Trophoblast cell (in vitro differentiated cells and primary cell): Measurements from ENCODE around the gene FRMD1.

ENCODE experiments used
- DNase-seq, 2 donors: peaks; one replicate each; pipeline ENCODE4 v3.0.0-alpha.2; 2016
- H2AFZ ChIP-seq: 2 replicates; pipeline ENCODE4 v1.6.1; 2013; ENCODE audit warnings: low read length, moderate library complexity, mild to moderate bottlenecking; ENCODE audit not compliant: insufficient read depth, poor library complexity
- H2AK5ac ChIP-seq: 2 replicates; pipeline ENCODE4 v1.6.1; 2013; ENCODE audit warnings: mild to moderate bottlenecking, low read length
- H2BK120ac ChIP-seq: 2 replicates; pipeline ENCODE4 v1.6.1; 2013; ENCODE audit warnings: low read length, mild to moderate bottlenecking, moderate library complexity; ENCODE audit not compliant: insufficient read depth, poor library complexity
- H2BK12ac ChIP-seq: 2 replicates; pipeline ENCODE4 v1.6.1; 2013; ENCODE audit warnings: mild to moderate bottlenecking, low read length, moderate library complexity
- H2BK5ac ChIP-seq: 2 replicates; pipeline ENCODE4 v1.6.1; 2013; ENCODE audit warnings: low read length, low read depth, moderate library complexity, mild to moderate bottlenecking; ENCODE audit not compliant: poor library complexity
- H3K14ac ChIP-seq: 2 replicates; pipeline ENCODE4 v1.6.1; 2013; ENCODE audit warnings: mild to moderate bottlenecking, low read length
- H3K18ac ChIP-seq: 2 replicates; pipeline ENCODE4 v1.6.1; 2013; ENCODE audit warnings: mild to moderate bottlenecking, low read length
- H3K23ac ChIP-seq: 2 replicates; pipeline ENCODE4 v1.6.1; 2013; ENCODE audit warnings: low read length
- H3K27ac ChIP-seq: 2 replicates; pipeline ENCODE4 v1.5.1; 2013; ENCODE audit warnings: low read depth, mild to moderate bottlenecking, inconsistent platforms, low read length, moderate library complexity
- H3K27me3 ChIP-seq: 2 replicates; pipeline ENCODE4 v1.6.1; 2013; ENCODE audit warnings: inconsistent platforms, mild to moderate bottlenecking, low read length, moderate library complexity; ENCODE audit not compliant: insufficient read depth
- H3K36me3 ChIP-seq, 2 experiments: 1 replicate in 1 of 2; 2 replicates in 1 of 2; pipeline ENCODE4 v1.6.1; 2013; ENCODE audit warnings: low read length in 2 of 2, mild to moderate bottlenecking in 2 of 2, moderate library complexity in 1 of 2; ENCODE audit not compliant: insufficient read depth in 2 of 2, control insufficient read depth in 1 of 2
- H3K4ac ChIP-seq: 2 replicates; pipeline ENCODE4 v1.6.1; 2013; ENCODE audit warnings: low read depth, mild to moderate bottlenecking, low read length, moderate library complexity
- H3K4me1 ChIP-seq, 2 experiments: 1 replicate in 1 of 2; 2 replicates in 1 of 2; pipeline ENCODE4 v1.6.1; 2013; ENCODE audit warnings: low read length in 2 of 2, mild to moderate bottlenecking in 2 of 2, moderate library complexity in 1 of 2; ENCODE audit not compliant: insufficient read depth in 2 of 2, control insufficient read depth in 1 of 2
- H3K4me2 ChIP-seq: 2 replicates; pipeline ENCODE4 v1.6.1; 2013; ENCODE audit warnings: inconsistent platforms, mild to moderate bottlenecking, low read length, moderate library complexity
- H3K4me3 ChIP-seq: 2 replicates; pipeline ENCODE4 v1.5.1; 2013; ENCODE audit warnings: mild to moderate bottlenecking, low read depth, low read length, inconsistent platforms
- H3K79me1 ChIP-seq: one replicate; pipeline ENCODE4 v1.6.1; 2013; ENCODE audit warnings: low read length
- H3K79me2 ChIP-seq: 2 replicates; pipeline ENCODE4 v1.6.1; 2013; ENCODE audit warnings: low read length, mild to moderate bottlenecking; ENCODE audit not compliant: control insufficient read depth, insufficient read depth, poor library complexity
- H3K9ac ChIP-seq: 2 replicates; pipeline ENCODE4 v1.6.1; 2013; ENCODE audit warnings: mild to moderate bottlenecking, low read length
- H3K9me3 ChIP-seq: 2 replicates; pipeline ENCODE4 v1.6.1; 2013; ENCODE audit warnings: low read depth, mild to moderate bottlenecking, control low read depth, inconsistent platforms, low read length; ENCODE audit not compliant: insufficient read depth
- H4K12ac ChIP-seq: 2 replicates; pipeline ENCODE4 v1.6.1; 2013; ENCODE audit warnings: low read depth, mild to moderate bottlenecking, low read length, moderate library complexity
- H4K8ac ChIP-seq: 2 replicates; pipeline ENCODE4 v1.6.1; 2013; ENCODE audit warnings: low read depth, mild to moderate bottlenecking, low read length, moderate library complexity
- H4K91ac ChIP-seq: one replicate; pipeline ENCODE4 v1.6.1; 2013; ENCODE audit warnings: low read depth, mild to moderate bottlenecking, low read length, moderate library complexity
- WGBS: extraction: QIAGEN DNeasy Blood & Tissue Kit; methylation state at CpG from one replicate; pipeline ENCODE4 v1.1.7; 2013; ENCODE audit warnings: missing lambda C conversion rate; ENCODE audit not compliant: insufficient read length, insufficient coverage; ENCODE audit errors: extremely low coverage; 5-methylcytosine and 5-hydroxymethylcytosine counted together

FRMD1 gene

GRCh38 chr6:168027521-168027920, 51.5 kb downstream of the FRMD1 start:
- no peak overlapping the region for H4K91ac ChIP-seq
- H2BK12ac ChIP-seq, result no peak overlapping the region
- H2BK120ac ChIP-seq, result no peak overlapping the region
- H3K27ac ChIP-seq, result no peak overlapping the region
- no peak overlapping the region for H4K12ac ChIP-seq
- no peak overlapping the region for H3K23ac ChIP-seq
- no peak overlapping the region for H2AK5ac ChIP-seq
- peaks cover 3% of the 10 kb centered on the region for H3K79me1 ChIP-seq
- H2BK5ac ChIP-seq, result no peak overlapping the region
- H3K27me3 ChIP-seq, result no peaks in the 10 kb centered on the region
- WGBS, result no CpG with 5 or more reads among the region's 16 CpGs
- no peak overlapping the region for H3K4me3 ChIP-seq
- DNase-seq, result no peak
- H3K9me3 ChIP-seq, result no peaks in the 10 kb centered on the region
- no peaks in the 10 kb centered on the region for H3K79me2 ChIP-seq
- no peak overlapping the region for H3K18ac ChIP-seq
- H3K9ac ChIP-seq, result no peak overlapping the region
- no peak overlapping the region for H3K4ac ChIP-seq
- no peaks in the 10 kb centered on the region for H3K36me3 ChIP-seq
- no peak overlapping the region for H2AFZ ChIP-seq
- no peak overlapping the region for H4K8ac ChIP-seq
- H3K14ac ChIP-seq, result no peak overlapping the region
- no peak overlapping the region for H3K4me2 ChIP-seq
- H3K4me1 ChIP-seq, result peaks cover 7 to 15% of the 10 kb centered on the region in 2 experiments

- Histone ChIP-seq H3K79me2 (no peaks in the 10 kb centered on the region), H2BK120ac (no peak overlapping the region), H3K4me3 (no peak overlapping the region), H3K4ac (no peak overlapping the region), H3K18ac (no peak overlapping the region), H3K9ac (no peak overlapping the region), H3K79me1 (peaks cover 3% of the 10 kb centered on the region), H2BK5ac (no peak overlapping the region), H4K91ac (no peak overlapping the region), H3K27ac (no peak overlapping the region), H3K4me2 (no peak overlapping the region), H2AK5ac (no peak overlapping the region), H2BK12ac (peak overlapping the region; percentile 43), H3K23ac (no peak overlapping the region), H3K27me3 (no peaks in the 10 kb centered on the region), H4K8ac (no peak overlapping the region), H2AFZ (no peak overlapping the region), H3K36me3 (no peaks in the 10 kb centered on the region), H3K4me1 (peaks cover 6 to 14% of the 10 kb centered on the region in 2 experiments), H4K12ac (no peak overlapping the region), H3K9me3 (no peaks in the 10 kb centered on the region), H3K14ac (no peak overlapping the region)
- no peak for DNase-seq
- no CpG with 5 or more reads among the region's 9 CpGs for WGBS
These were observed 52.1 kb downstream of the FRMD1 start for GRCh38 chr6:168026925-168027324.

DNA sequence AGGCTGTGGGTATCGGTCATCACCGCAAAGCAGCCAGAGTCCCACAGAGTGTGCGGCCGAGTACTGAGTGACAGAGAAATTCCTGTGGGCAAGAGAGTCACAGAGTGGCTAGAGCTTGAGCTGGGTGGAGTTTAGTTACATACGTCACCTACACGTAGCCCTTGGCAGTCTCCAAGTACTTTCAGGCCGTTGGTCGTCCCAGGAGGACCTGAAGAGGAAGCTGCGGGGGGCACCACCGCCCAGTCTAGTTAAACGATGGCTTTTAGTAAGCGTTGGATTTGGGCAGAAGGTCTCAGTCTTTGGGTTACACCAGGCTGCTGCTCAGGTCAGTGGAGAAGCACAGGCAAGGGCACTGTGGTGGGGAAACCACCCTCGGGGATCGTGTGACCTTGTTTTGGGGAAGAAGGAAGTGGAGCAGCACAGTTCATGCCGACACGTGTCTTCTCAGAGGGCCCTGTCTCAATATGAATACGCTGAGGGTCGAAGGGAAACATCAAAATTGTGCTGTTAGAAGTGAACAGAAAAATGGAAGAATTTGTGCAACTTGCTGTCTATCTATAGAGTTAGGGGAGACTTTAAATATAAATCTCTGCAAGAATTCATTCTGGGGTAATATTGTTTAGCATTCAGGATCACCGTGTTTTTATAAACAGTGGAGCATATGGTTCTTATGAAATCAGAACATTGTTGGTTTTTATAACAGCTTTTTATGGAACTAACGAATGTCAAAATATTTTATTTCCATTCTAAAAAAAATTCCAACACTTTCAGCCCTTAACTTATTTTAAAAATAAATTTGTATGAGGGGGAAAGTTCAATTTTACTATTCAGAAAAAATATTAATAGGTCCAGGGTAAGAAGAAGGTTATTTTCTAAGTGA, 52.9 kb downstream of the FRMD1 start:
- H4K8ac ChIP-seq, result no peak overlapping the region
- no peaks in the 10 kb centered on the region for H3K79me2 ChIP-seq

GRCh38 chr6:168024951-168025510, 54.0 kb downstream of the FRMD1 start:
- Histone ChIP-seq H2AK5ac (no peak overlapping the region), H4K12ac (no peak overlapping the region), H3K27ac (no peak overlapping the region), H3K4me3 (no peak overlapping the region), H2BK5ac (no peak overlapping the region), H4K91ac (no peak overlapping the region), H3K23ac (no peak overlapping the region), H3K9me3 (no peaks in the 10 kb centered on the region), H3K4ac (no peak overlapping the region), H3K36me3 (no peaks in the 10 kb centered on the region), H3K79me2 (no peaks in the 10 kb centered on the region), H3K18ac (no peak overlapping the region), H3K79me1 (peaks cover 1% of the 10 kb centered on the region), H3K27me3 (no peaks in the 10 kb centered on the region), H2BK120ac (no peak overlapping the region), H2AFZ (no peak overlapping the region), H3K14ac (no peak overlapping the region), H3K4me1 (peaks cover 4 to 5% of the 10 kb centered on the region in 2 experiments), H3K4me2 (no peak overlapping the region), H3K9ac (no peak overlapping the region), H4K8ac (no peak overlapping the region), H2BK12ac (no peak overlapping the region)
- no CpG with 5 or more reads among the region's 18 CpGs for WGBS
- DNase-seq, result peak in 1 of 2 donors; percentile 24

More for the DNA sequence above, 52.9 kb downstream of the FRMD1 start:
- Histone ChIP-seq H4K91ac (no peak overlapping the region), H2BK120ac (no peak overlapping the region), H3K27me3 (no peaks in the 10 kb centered on the region), H2AFZ (no peak overlapping the region), H3K14ac (no peak overlapping the region), H3K79me1 (peaks cover 1% of the 10 kb centered on the region), H4K12ac (no peak overlapping the region), H3K36me3 (no peaks in the 10 kb centered on the region), H3K9me3 (no peaks in the 10 kb centered on the region), H3K23ac (no peak overlapping the region), H3K4me1 (peaks cover 4 to 9% of the 10 kb centered on the region in 2 experiments), H3K9ac (no peak overlapping the region), H2BK12ac (peak overlapping the region; percentile 9), H3K4me3 (no peak overlapping the region), H2AK5ac (no peak overlapping the region), H2BK5ac (no peak overlapping the region), H3K18ac (no peak overlapping the region), H3K27ac (no peak overlapping the region), H3K4me2 (no peak overlapping the region), H3K4ac (no peak overlapping the region)
- no CpG with 5 or more reads among the region's 20 CpGs for WGBS
- peak in 1 of 2 donors; percentile 24 for DNase-seq
